IMR-90 (cell line): ENCODE results near the gene LHX1. TPM values are rescaled to one million over a fixed set of nuclear protein-coding genes. Genes with fewer than 3 reads are reported as not detected.

Source experiments
- ATAC-seq: fragments of 200-7000 bp; cut with Tn5 transposase; 2 replicates; pipeline ENCODE4 v1.9.1; 2020; ENCODE audit warnings: low read depth, mild to moderate bottlenecking, moderate library complexity
- BruUV-seq: library from RNA; stranded (reverse); fragments of 400-500 nt; replicated peaks from 2 replicates; lab custom pipeline; 2021; lab: Mats Ljungman, UMichigan
- CTCF ChIA-PET: fragments of 300-600 bp; formaldehyde crosslinking; extraction: SDS; loops from one replicate; lab custom pipeline; 2021; ENCODE audit warnings: antibody characterized with exemption; lab: Yijun Ruan, JAX
- POLR2A ChIA-PET: fragments of 300-600 bp; sonication (Branson Sonifier 250); formaldehyde crosslinking; loops from one replicate; lab custom pipeline; 2022; ENCODE audit warnings: antibody characterized with exemption; ENCODE audit not compliant: unreplicated experiment; lab: Charles Lee
- DNase-seq: peaks from one replicate; pipeline ENCODE4 v3.0.0; 2013
- H2AFZ ChIP-seq: replicated peaks from 2 replicates; pipeline ENCODE3; 2013; ENCODE audit warnings: low read length, mild to moderate bottlenecking; ENCODE audit not compliant: poor library complexity
- H2AK5ac ChIP-seq: 2 replicates; pipeline ENCODE4 v1.6.1; 2013; ENCODE audit warnings: low read depth, low read length, inconsistent platforms
- H2AK9ac ChIP-seq: replicated peaks from 2 replicates; pipeline ENCODE3; 2013; ENCODE audit warnings: mild to moderate bottlenecking, low read depth, low read length, moderate library complexity; ENCODE audit not compliant: poor library complexity
- H2BK120ac ChIP-seq: 2 replicates; pipeline ENCODE4 v1.6.1; 2013; ENCODE audit warnings: low read depth, low read length, inconsistent platforms
- H2BK15ac ChIP-seq: 3 replicates; pipeline ENCODE4 v1.6.1; 2013; ENCODE audit warnings: low read depth, low read length, inconsistent platforms
- H2BK20ac ChIP-seq: 2 replicates; pipeline ENCODE4 v1.6.1; 2013; ENCODE audit warnings: low read depth, mild to moderate bottlenecking, inconsistent platforms, low read length, moderate library complexity
- H2BK5ac ChIP-seq: 2 replicates; pipeline ENCODE4 v1.6.1; 2013; ENCODE audit warnings: mild to moderate bottlenecking, low read depth, low read length, inconsistent platforms; ENCODE audit not compliant: poor library complexity, severe bottlenecking
- H3K14ac ChIP-seq: replicated peaks from 2 replicates; pipeline ENCODE4 v1.6.1; 2013; ENCODE audit warnings: low read depth, low read length, inconsistent platforms
- H3K18ac ChIP-seq: 2 replicates; pipeline ENCODE4 v1.6.1; 2013; ENCODE audit warnings: low read depth, low read length, control low read depth
- H3K23ac ChIP-seq: 2 replicates; pipeline ENCODE4 v1.6.1; 2013; ENCODE audit warnings: low read depth, low read length, inconsistent platforms
- H3K27ac ChIP-seq: 2 replicates; pipeline ENCODE4 v1.5.1; 2013; ENCODE audit warnings: mild to moderate bottlenecking, control low read depth, low read length; ENCODE audit not compliant: insufficient read depth
- H3K27me3 ChIP-seq: 2 replicates; pipeline ENCODE4 v1.6.1; 2013; ENCODE audit warnings: low read length; ENCODE audit not compliant: control insufficient read depth, insufficient read depth
- H3K36me3 ChIP-seq: 2 replicates; pipeline ENCODE4 v1.6.1; 2013; ENCODE audit warnings: low read length, mixed read lengths; ENCODE audit not compliant: control insufficient read depth, insufficient read depth
- H3K4ac ChIP-seq: 2 replicates; pipeline ENCODE4 v1.6.1; 2013; ENCODE audit warnings: low read depth, low read length, inconsistent platforms
- H3K4me1 ChIP-seq: 2 replicates; pipeline ENCODE4 v1.6.1; 2013; ENCODE audit warnings: low read length, mixed read lengths; ENCODE audit not compliant: control insufficient read depth, insufficient read depth
- H3K4me2 ChIP-seq: 2 replicates; pipeline ENCODE4 v1.6.1; 2013; ENCODE audit warnings: low read depth, mild to moderate bottlenecking, control low read depth, low read length, moderate library complexity
- H3K4me3 ChIP-seq: 2 replicates; pipeline ENCODE4 v1.5.1; 2013; ENCODE audit warnings: low read depth, mild to moderate bottlenecking, control low read depth, low read length, moderate library complexity; ENCODE audit not compliant: insufficient read depth
- H3K56ac ChIP-seq: 2 replicates; pipeline ENCODE4 v1.6.1; 2013; ENCODE audit warnings: low read length, inconsistent platforms; ENCODE audit not compliant: insufficient read depth; ENCODE audit errors: extremely low read depth
- H3K79me1 ChIP-seq, 2 experiments: 2 replicates each; pipeline ENCODE4 v1.6.1; 2013; ENCODE audit warnings: low read length in 2 of 2, inconsistent platforms in 1 of 2, low read depth in 1 of 2
- H3K9ac ChIP-seq: 2 replicates; pipeline ENCODE4 v1.6.1; 2013; ENCODE audit warnings: low read depth, low read length, control low read depth
- H3K9me1 ChIP-seq: 2 replicates; pipeline ENCODE4 v1.6.1; 2013; ENCODE audit warnings: low read length, inconsistent platforms; ENCODE audit not compliant: insufficient read depth
- H3K9me3 ChIP-seq: 2 replicates; pipeline ENCODE4 v1.6.1; 2013; ENCODE audit warnings: low read length; ENCODE audit not compliant: control insufficient read depth, insufficient read depth
- H4K20me1 ChIP-seq: 2 replicates; pipeline ENCODE4 v1.6.1; 2013; ENCODE audit warnings: low read length, inconsistent platforms; ENCODE audit not compliant: insufficient read depth
- H4K5ac ChIP-seq: 2 replicates; pipeline ENCODE4 v1.6.1; 2013; ENCODE audit warnings: mild to moderate bottlenecking, low read depth, low read length, control low read depth
- H4K8ac ChIP-seq, 2 experiments: 2 replicates each; pipeline ENCODE4 v1.6.1; 2013; ENCODE audit warnings: low read depth in 2 of 2, low read length in 2 of 2, control low read depth in 1 of 2, inconsistent platforms in 1 of 2
- H4K91ac ChIP-seq: 2 replicates; pipeline ENCODE4 v1.6.1; 2013; ENCODE audit warnings: low read depth, low read length, inconsistent platforms; ENCODE audit not compliant: insufficient read depth
- BHLHE40 ChIP-seq: fragments of 150-350 bp; IDR thresholded peaks from 2 replicates; pipeline ENCODE4 v1.6.1; 2016; ENCODE audit warnings: mild to moderate bottlenecking, low read depth, low read length
- CEBPB ChIP-seq: IDR thresholded peaks from 2 replicates; pipeline ENCODE4 v1.6.1; 2012; ENCODE audit warnings: low read depth, low read length, improper control_type of control experiment
- CHD1 ChIP-seq: IDR thresholded peaks from 2 replicates; pipeline ENCODE4 v1.6.1; 2012; ENCODE audit warnings: low read depth, low read length, improper control_type of control experiment
- FOS ChIP-seq: fragments of 150-350 bp; IDR thresholded peaks from 2 replicates; pipeline ENCODE4 v1.6.1; 2016; ENCODE audit warnings: low read depth, low read length
- MAFK ChIP-seq: IDR thresholded peaks from 2 replicates; pipeline ENCODE4 v1.6.1; 2012; ENCODE audit warnings: low read depth, low read length, improper control_type of control experiment
- MAZ ChIP-seq: IDR thresholded peaks from 2 replicates; pipeline ENCODE4 v1.6.1; 2012; ENCODE audit warnings: low read depth, mild to moderate bottlenecking, low read length, improper control_type of control experiment, moderate library complexity, borderline replicate concordance
- MXI1 ChIP-seq: IDR thresholded peaks from 2 replicates; pipeline ENCODE4 v1.6.1; 2012; ENCODE audit warnings: low read depth, mild to moderate bottlenecking, low read length, moderate library complexity, borderline replicate concordance
- NFE2L2 ChIP-seq: fragments of 150-350 bp; IDR thresholded peaks from 2 replicates; pipeline ENCODE4 v1.6.1; 2016; ENCODE audit warnings: low read depth, mild to moderate bottlenecking, low read length
- POLR2A ChIP-seq: IDR thresholded peaks from 2 replicates; pipeline ENCODE4 v1.6.1; 2012; ENCODE audit warnings: mild to moderate bottlenecking, low read depth, low read length
- RAD21 ChIP-seq: IDR thresholded peaks from 2 replicates; pipeline ENCODE4 v1.6.1; 2012; ENCODE audit warnings: low read length, improper control_type of control experiment
- RCOR1 ChIP-seq: IDR thresholded peaks from 2 replicates; pipeline ENCODE4 v1.6.1; 2012; ENCODE audit warnings: mild to moderate bottlenecking, low read length, improper control_type of control experiment; ENCODE audit not compliant: insufficient replicate concordance
- RFX5 ChIP-seq: IDR thresholded peaks from 2 replicates; pipeline ENCODE4 v1.8.0; 2012; ENCODE audit warnings: low read depth, mild to moderate bottlenecking, low read length, moderate library complexity
- SMC3 ChIP-seq: fragments of 150-350 bp; IDR thresholded peaks from 2 replicates; pipeline ENCODE4 v1.6.1; 2016; ENCODE audit warnings: low read depth, mild to moderate bottlenecking, antibody characterized with exemption, low read length, moderate library complexity
- USF2 ChIP-seq: fragments of 150-350 bp; IDR thresholded peaks from 2 replicates; pipeline ENCODE4 v1.6.1; 2017; ENCODE audit warnings: mild to moderate bottlenecking, antibody characterized with exemption, low read length, low read depth
- WGBS, 2 experiments: methylation state at CpG; one replicate each; pipeline versions ENCODE4 v1.1.5 to v1.1.7; 2013; ENCODE audit warnings: missing lambda C conversion rate in 2 of 2; ENCODE audit not compliant: insufficient read length in 1 of 2; ENCODE audit errors: extremely low coverage in 2 of 2; 5-methylcytosine and 5-hydroxymethylcytosine counted together
- dilution Hi-C: fragments of 300-500 bp; cut with HindIII; formaldehyde crosslinking; loops from one replicate; pipeline ENCODE4 v1.14.3; 2018; ENCODE audit warnings: low sequenced_read_pairs; ENCODE audit not compliant: unreplicated experiment
- in situ Hi-C: fragments of 300-500 bp; cut with MboI; formaldehyde crosslinking; loops from 3 replicates; pipeline ENCODE4 v1.14.3; 2019; ENCODE audit warnings: low sequenced_read_pairs, inconsistent platforms, mixed read lengths
- intact Hi-C: fragments of 100-400 bp; cut with micrococcal nuclease; formaldehyde crosslinking; loops from 2 replicates; pipeline ENCODE4 v1.10.0; 2022
- polyA plus RNA-seq, 3 experiments: library from polyadenylated mRNA; depleted of rRNA; stranded (reverse); fragments of >200 nt; gene quantifications; 2 replicates each; pipeline ENCODE4 v1.2.3, GENCODE V29; 2012; ENCODE audit warnings: low replicate concordance in 1 of 3
- total RNA-seq: library from RNA; depleted of rRNA; stranded (reverse); fragments of >200 nt; gene quantifications from 2 replicates; pipeline ENCODE4 v1.2.3, GENCODE V29; 2012
- TF ChIP-seq, protein P1 (sequence below): conservative IDR thresholded peaks from 2 replicates; pipeline ENCODE4 v1.5.1; 2012; ENCODE audit warnings: mild to moderate bottlenecking, low read depth, low read length, improper control_type of control experiment

The LHX1 gene
- total and polyA plus RNA-seq, 2 of the 4 experiments (the other 2 are of a cell fraction), result not detected

GRCh38 chr17:36929851-36930582 is 7.3 kb upstream of the LHX1 start:
- no peaks in the 10 kb centered on the region; the same call in 1 of the 2 replicates for H4K20me1 ChIP-seq
- no peak overlapping the region for H4K91ac ChIP-seq
- H2BK5ac ChIP-seq, result no peak overlapping the region
- no peak overlapping the region for H2AK9ac ChIP-seq
- H3K9ac ChIP-seq, result no peak overlapping the region
- H3K14ac ChIP-seq, result no peak overlapping the region
- H3K56ac ChIP-seq, result no peak overlapping the region
- no TSS peak for BruUV-seq
- no peak overlapping the region for H4K5ac ChIP-seq
- no peak overlapping the region for H2BK120ac ChIP-seq
- H3K23ac ChIP-seq, result no peak overlapping the region
- H3K27me3 ChIP-seq, result peaks cover 94% of the 10 kb centered on the region
- DNase-seq (no peak), ATAC-seq (no peak)
- no peak overlapping the region for H3K18ac ChIP-seq
- no peak overlapping the region for H3K4ac ChIP-seq
- ChIA-PET CTCF (no interaction called here), POLR2A (interaction anchor here (0.5 kb wide), 1 partner anchor 152 kb away, joined by 4 read pairs; no protein-coding TSS in a partner anchor)
- H2BK15ac ChIP-seq, result no peak overlapping the region
- H3K4me2 ChIP-seq, result no peak overlapping the region
- no peak overlapping the region for H3K27ac ChIP-seq
- H2BK20ac ChIP-seq, result no peak overlapping the region
- no peak overlapping the region for H2AFZ ChIP-seq
- peaks cover 4% of the 10 kb centered on the region; the same call in 1 of the 2 replicates for H3K9me1 ChIP-seq
- in situ Hi-C loops (no loop called here), intact Hi-C loops (loop anchor here (10.0 kb wide), 1 partner anchor 75 kb away; no protein-coding TSS in a partner anchor), dilution Hi-C loops (no loop called here)
- H3K4me3 ChIP-seq, result no peak overlapping the region
- H2AK5ac ChIP-seq, result no peak overlapping the region
- H3K4me1 ChIP-seq, result no peaks in the 10 kb centered on the region; the same call in 1 of the 2 replicates
- WGBS, 2 experiments, result 16% methylated on average over 3 of the region's 16 CpGs; no CpG with 5 or more reads in 1 of the 2 experiments
- peaks cover 10% of the 10 kb centered on the region; the same call in 1 of the 2 replicates for H3K9me3 ChIP-seq
- H3K79me1 ChIP-seq, result no peaks in the 10 kb centered on the region
- H3K36me3 ChIP-seq, result no peaks in the 10 kb centered on the region
- no peak overlapping the region for H4K8ac ChIP-seq
- TF ChIP-seq MXI1 (no peak), FOS (no peak), RCOR1 (no peak), CEBPB (no peak), SMC3 (no peak), BHLHE40 (no peak), MAZ (no peak), RFX5 (no peak), CHD1 (no peak), USF2 (no peak), NFE2L2 (no peak), POLR2A (no peak), RAD21 (no peak), MAFK (no peak)
- TF ChIP-seq, protein P1, sequence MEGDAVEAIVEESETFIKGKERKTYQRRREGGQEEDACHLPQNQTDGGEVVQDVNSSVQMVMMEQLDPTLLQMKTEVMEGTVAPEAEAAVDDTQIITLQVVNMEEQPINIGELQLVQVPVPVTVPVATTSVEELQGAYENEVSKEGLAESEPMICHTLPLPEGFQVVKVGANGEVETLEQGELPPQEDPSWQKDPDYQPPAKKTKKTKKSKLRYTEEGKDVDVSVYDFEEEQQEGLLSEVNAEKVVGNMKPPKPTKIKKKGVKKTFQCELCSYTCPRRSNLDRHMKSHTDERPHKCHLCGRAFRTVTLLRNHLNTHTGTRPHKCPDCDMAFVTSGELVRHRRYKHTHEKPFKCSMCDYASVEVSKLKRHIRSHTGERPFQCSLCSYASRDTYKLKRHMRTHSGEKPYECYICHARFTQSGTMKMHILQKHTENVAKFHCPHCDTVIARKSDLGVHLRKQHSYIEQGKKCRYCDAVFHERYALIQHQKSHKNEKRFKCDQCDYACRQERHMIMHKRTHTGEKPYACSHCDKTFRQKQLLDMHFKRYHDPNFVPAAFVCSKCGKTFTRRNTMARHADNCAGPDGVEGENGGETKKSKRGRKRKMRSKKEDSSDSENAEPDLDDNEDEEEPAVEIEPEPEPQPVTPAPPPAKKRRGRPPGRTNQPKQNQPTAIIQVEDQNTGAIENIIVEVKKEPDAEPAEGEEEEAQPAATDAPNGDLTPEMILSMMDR, result no peak
